OCI-LY3 (cell line): ENCODE measurements around the gene NDST3.

Source experiments
- EZH2phosphoT487 ChIP-seq: fragments of 200-600 bp; shearing (Covaris generic); IDR thresholded peaks from 2 replicates; pipeline ENCODE4 v1.6.1; 2018; ENCODE audit warnings: antibody characterized with exemption, mixed run types, low read depth
- TF ChIP-seq, protein P1 (sequence below): fragments of 200-600, 300-600 bp; sonication (generic); IDR thresholded peaks from 2 replicates; pipeline ENCODE4 v1.5.1; 2014; ENCODE audit warnings: antibody characterized with exemption, low read length, low read depth

DNA sequence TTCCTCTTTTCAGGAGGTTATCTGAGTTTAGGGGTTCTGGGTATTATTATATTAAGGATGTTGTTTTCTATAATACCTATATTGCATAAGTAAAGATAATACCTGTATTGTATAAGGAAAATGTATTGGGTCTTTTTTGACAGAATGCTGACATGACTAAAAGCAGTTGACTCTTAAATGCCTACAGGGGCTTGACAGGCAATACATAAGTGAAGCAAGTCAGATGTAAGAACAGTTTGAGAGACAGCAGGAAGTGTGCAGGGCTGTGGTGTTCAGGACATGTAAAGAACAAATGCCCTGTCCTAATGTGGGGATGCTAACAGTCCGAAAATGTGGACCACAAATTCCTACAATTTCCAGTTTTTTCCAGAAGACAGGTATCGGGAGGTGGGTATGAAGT lies 30.2 kb upstream of the NDST3 start:
- TF ChIP-seq, protein P1, sequence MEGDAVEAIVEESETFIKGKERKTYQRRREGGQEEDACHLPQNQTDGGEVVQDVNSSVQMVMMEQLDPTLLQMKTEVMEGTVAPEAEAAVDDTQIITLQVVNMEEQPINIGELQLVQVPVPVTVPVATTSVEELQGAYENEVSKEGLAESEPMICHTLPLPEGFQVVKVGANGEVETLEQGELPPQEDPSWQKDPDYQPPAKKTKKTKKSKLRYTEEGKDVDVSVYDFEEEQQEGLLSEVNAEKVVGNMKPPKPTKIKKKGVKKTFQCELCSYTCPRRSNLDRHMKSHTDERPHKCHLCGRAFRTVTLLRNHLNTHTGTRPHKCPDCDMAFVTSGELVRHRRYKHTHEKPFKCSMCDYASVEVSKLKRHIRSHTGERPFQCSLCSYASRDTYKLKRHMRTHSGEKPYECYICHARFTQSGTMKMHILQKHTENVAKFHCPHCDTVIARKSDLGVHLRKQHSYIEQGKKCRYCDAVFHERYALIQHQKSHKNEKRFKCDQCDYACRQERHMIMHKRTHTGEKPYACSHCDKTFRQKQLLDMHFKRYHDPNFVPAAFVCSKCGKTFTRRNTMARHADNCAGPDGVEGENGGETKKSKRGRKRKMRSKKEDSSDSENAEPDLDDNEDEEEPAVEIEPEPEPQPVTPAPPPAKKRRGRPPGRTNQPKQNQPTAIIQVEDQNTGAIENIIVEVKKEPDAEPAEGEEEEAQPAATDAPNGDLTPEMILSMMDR, result no peak
- no peak for TF ChIP-seq EZH2phosphoT487
